ENCODE results near the gene MPPED2. TPM values are rescaled to one million over a fixed set of nuclear protein-coding genes. Genes with fewer than 3 reads are reported as not detected.
A peak's percentile ranks its signal among the peaks of the same experiment; 100 is the strongest.

MPPED2 gene
- total RNA-seq, 1 experiment from 2014 or later: not detected

- H3K4me1 ChIP-seq (ENCODE audit: control insufficient read depth in 1 of 2, insufficient read depth in 2 of 2, low read length in 2 of 2): no peaks in the 10 kb centered on the region
- DNase-seq (ENCODE audit: low read depth, low spot score): no peak
- ChIA-PET RAD21 (ENCODE audit: low non-redundant PET in 1 of 2, low total read pairs in 2 of 2, uncharacterized antibody in 2 of 2, unreplicated experiment in 2 of 2) (no interaction called here), CTCF (no interaction called here), POLR2A (no interaction called here)
- H3K9me3 ChIP-seq (ENCODE audit: control insufficient read depth in 1 of 2, insufficient read depth in 1 of 2, low read depth in 1 of 2, low read length in 2 of 2): no peaks in the 10 kb centered on the region
- H4K20me1 ChIP-seq (ENCODE audit: insufficient read depth): no peaks in the 10 kb centered on the region
- no TSS peak for BruUV-seq (replicated peaks)
- H3K27me3 ChIP-seq (ENCODE audit: insufficient read depth, low read length): peaks cover 12% of the 10 kb centered on the region
- H3K79me2 ChIP-seq (ENCODE audit: insufficient read depth, low read length): no peaks in the 10 kb centered on the region
- H3K4me2 ChIP-seq (ENCODE audit: low read length): no peak overlapping the region
- TF ChIP-seq CTCF (IDR thresholded peaks at IDR 0.05 in 2 of 3, conservative IDR thresholded peaks at IDR 0.05 in 1 of 3; ENCODE audit: borderline replicate concordance in 1 of 3, insufficient read depth in 1 of 3, low read depth in 2 of 3, low read length in 2 of 3): peak in 2 of 3 experiments; percentile 14 to 25; a peak in 1 of 6 replicates
- no peak for TF ChIP-seq JUND (IDR thresholded peaks at IDR 0.05)
- no peak for TF ChIP-seq EZH2phosphoT487 (IDR thresholded peaks at IDR 0.05; ENCODE audit: borderline replicate concordance)
- H2AFZ ChIP-seq (ENCODE audit: low read depth, low read length, poor library complexity, severe bottlenecking): no peak overlapping the region
- H3K36me3 ChIP-seq (ENCODE audit: control insufficient read depth in 1 of 2, insufficient read depth in 2 of 2, low read length in 2 of 2): no peaks in the 10 kb centered on the region
- ATAC-seq: no peak
- no peak overlapping the region for H3K27ac ChIP-seq (ENCODE audit: low read depth, low read length)
- no peak overlapping the region for H3K4me3 ChIP-seq (replicated peaks in 1 of 2; ENCODE audit: low read depth in 1 of 2, low read length in 2 of 2)
- intact Hi-C loops (cut with micrococcal nuclease): no loop called here
- no peaks in the 10 kb centered on the region for H3K9me2 ChIP-seq (ENCODE audit: insufficient read depth)
- no peak overlapping the region for H3K9ac ChIP-seq (ENCODE audit: low read length)
Measured at GRCh38 chr11:30617762-30618161, 31.6 kb upstream of the MPPED2 start.

GRCh38 chr11:30610628-30611027, 24.5 kb upstream of the MPPED2 start:
- no peak for DNase-seq (ENCODE audit: low read depth, low spot score)
- CTCF ChIA-PET: no interaction called here
- BruUV-seq (replicated peaks): no TSS peak

More at GRCh38 chr11:30610628-30611027, 24.5 kb upstream of the MPPED2 start:
- Histone ChIP-seq H3K9me2 (ENCODE audit: insufficient read depth) (no peaks in the 10 kb centered on the region), H3K36me3 (ENCODE audit: control insufficient read depth in 1 of 2, insufficient read depth in 2 of 2, low read length in 2 of 2) (no peaks in the 10 kb centered on the region), H4K20me1 (ENCODE audit: insufficient read depth) (no peaks in the 10 kb centered on the region), H3K27me3 (ENCODE audit: insufficient read depth, low read length) (no peaks in the 10 kb centered on the region), H3K4me2 (ENCODE audit: low read length) (no peak overlapping the region), H3K9ac (ENCODE audit: low read length) (no peak overlapping the region), H2AFZ (ENCODE audit: low read depth, low read length, poor library complexity, severe bottlenecking) (no peak overlapping the region), H3K4me1 (ENCODE audit: control insufficient read depth in 1 of 2, insufficient read depth in 2 of 2, low read length in 2 of 2) (no peaks in the 10 kb centered on the region), H3K79me2 (ENCODE audit: insufficient read depth, low read length) (no peaks in the 10 kb centered on the region), H3K4me3 (replicated peaks in 1 of 2; ENCODE audit: low read depth in 1 of 2, low read length in 2 of 2) (no peak overlapping the region), H3K27ac (ENCODE audit: low read depth, low read length) (no peak overlapping the region), H3K9me3 (ENCODE audit: control insufficient read depth in 1 of 2, insufficient read depth in 1 of 2, low read depth in 1 of 2, low read length in 2 of 2) (no peaks in the 10 kb centered on the region)
- TF ChIP-seq TCF7L2 (IDR thresholded peaks at IDR 0.05; ENCODE audit: borderline replicate concordance, extremely low read depth, insufficient read depth, insufficient read length) (no peak), ZNF274 (IDR thresholded peaks at IDR 0.05; ENCODE audit: low read depth, low read length) (no peak), CBX3 (IDR thresholded peaks at IDR 0.05; ENCODE audit: low read depth) (no peak), ZBTB33 (IDR thresholded peaks at IDR 0.05; ENCODE audit: extremely low read depth, insufficient replicate concordance, low read length) (no peak)
- RAD21 ChIA-PET (ENCODE audit: low non-redundant PET in 1 of 2, low total read pairs in 2 of 2, uncharacterized antibody in 2 of 2, unreplicated experiment in 2 of 2): no interaction called here
- intact Hi-C loops (cut with micrococcal nuclease): no loop called here
- ATAC-seq: no peak
- POLR2A ChIA-PET: no interaction called here
